ENCODE data around the gene CCBE1. TPM values are rescaled to one million over a fixed set of nuclear protein-coding genes. Genes with fewer than 3 reads are reported as not detected.
A peak's percentile ranks its signal among the peaks of the same experiment; 100 is the strongest.

CCBE1 gene
- polyA plus RNA-seq, 1 donor from 2014 or later: not detected

DNA sequence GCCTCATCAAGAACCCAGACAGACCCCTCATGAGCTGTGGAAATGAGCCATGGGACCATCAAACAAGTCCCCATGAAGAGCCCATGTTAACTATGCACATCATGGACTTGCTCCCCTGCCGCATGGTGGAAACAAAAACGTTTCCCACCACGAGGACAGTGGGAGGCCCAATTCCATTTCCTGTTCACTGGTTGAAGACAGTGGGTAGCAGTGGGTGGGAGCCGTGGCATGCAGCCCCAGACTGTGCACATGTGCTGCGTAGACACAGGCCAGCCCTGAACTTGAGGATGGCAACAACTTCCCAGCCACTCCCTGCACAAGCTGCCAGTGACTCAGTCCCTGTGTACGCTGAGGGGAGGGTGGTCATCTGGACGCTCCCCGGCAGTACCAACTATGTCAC, 229.7 kb downstream of the CCBE1 start:
- peaks cover 0 to 3% (median 0%) of the 10 kb centered on the region in 3 donors for H3K4me1 Mint-ChIP-seq
- no peaks in the 10 kb centered on the region for H3K9me3 Mint-ChIP-seq
- H3K27ac Mint-ChIP-seq: no peak overlapping the region
- H3K27me3 Mint-ChIP-seq: peaks cover 7% of the 10 kb centered on the region
- no peaks in the 10 kb centered on the region for H3K36me3 Mint-ChIP-seq
- H3K4me3 Mint-ChIP-seq: no peak overlapping the region

- Mint-ChIP-seq H3K4me1 (peaks cover 0 to 3% (median 0%) of the 10 kb centered on the region in 3 donors), H3K27me3 (peaks cover 4% of the 10 kb centered on the region), H3K9me3 (no peaks in the 10 kb centered on the region), H3K27ac (no peak overlapping the region), H3K4me3 (no peak overlapping the region), H3K36me3 (no peaks in the 10 kb centered on the region)
These were observed 230.2 kb downstream of the CCBE1 start for GRCh38 chr18:59466980-59467379.

DNA sequence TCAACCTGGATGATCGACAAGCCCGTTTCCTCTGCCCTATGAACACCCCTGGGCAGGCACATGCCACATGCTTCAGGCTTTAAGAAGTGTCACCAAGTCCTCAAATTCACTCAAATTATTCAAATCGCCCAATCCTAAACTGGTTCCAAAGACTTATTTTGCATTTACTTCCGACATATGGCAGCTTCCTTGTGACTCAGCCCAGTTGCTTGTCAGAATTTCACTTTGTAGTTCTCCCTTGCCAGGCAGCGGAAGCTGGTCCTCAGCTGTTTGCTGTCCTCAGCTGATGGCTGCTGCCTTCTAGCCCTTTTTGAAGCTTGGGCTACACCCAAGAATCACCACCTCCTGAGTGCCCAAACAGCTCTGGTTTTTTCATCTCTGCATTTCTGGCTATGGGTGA, 232.7 kb downstream of the CCBE1 start:
- Mint-ChIP-seq H3K27me3 (peaks cover 4% of the 10 kb centered on the region), H3K4me3 (no peak overlapping the region), H3K9me3 (no peaks in the 10 kb centered on the region), H3K36me3 (no peaks in the 10 kb centered on the region), H3K4me1 (peaks cover 0 to 1% (median 0%) of the 10 kb centered on the region in 3 donors), H3K27ac (no peak overlapping the region)

DNA sequence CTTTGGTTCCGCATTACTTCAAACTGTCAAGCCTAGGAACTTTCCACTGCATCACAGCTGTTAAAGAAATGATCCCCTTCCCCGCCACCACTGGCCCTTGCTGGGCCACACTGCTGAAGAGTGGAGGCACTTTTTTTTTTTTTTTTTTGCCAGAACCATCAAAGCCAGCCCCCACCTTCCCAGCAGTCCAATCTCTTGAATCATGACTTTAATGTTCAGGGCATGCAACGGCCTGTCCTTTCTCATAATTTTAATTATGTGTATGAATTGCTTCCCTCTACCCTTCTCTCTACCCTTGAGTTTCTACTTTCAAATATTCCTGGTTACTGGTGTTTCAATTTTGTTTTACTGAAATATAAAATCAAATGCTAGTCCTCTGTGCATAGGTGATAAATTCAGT, 236.1 kb downstream of the CCBE1 start:
- no peaks in the 10 kb centered on the region for H3K9me3 Mint-ChIP-seq
- no peak overlapping the region for H3K27ac Mint-ChIP-seq
- H3K36me3 Mint-ChIP-seq: no peaks in the 10 kb centered on the region
- peaks cover 0 to 1% (median 0%) of the 10 kb centered on the region in 3 donors for H3K4me1 Mint-ChIP-seq
- peaks cover 7% of the 10 kb centered on the region for H3K27me3 Mint-ChIP-seq
- no peak overlapping the region for H3K4me3 Mint-ChIP-seq

DNA sequence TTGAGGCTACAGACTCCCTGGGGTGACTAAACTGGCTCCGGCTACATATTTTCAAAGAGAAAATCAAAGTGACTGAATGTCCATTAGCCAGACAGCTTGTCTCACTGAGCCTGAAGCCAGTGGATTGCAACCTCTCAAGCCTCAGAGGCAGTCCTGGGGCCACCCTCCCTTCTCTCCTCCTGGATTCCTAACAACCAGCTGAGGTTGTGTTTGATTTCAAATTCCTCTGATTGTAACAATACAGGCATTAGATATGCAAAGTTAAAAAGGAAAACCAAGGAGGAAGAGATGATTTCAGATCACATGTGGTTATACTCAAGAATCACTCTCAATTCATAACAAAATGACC, 237.2 kb downstream of the CCBE1 start:
- Mint-ChIP-seq H3K27ac (no peak overlapping the region), H3K4me1 (no peaks in the 10 kb centered on the region), H3K4me3 (no peak overlapping the region), H3K9me3 (no peaks in the 10 kb centered on the region), H3K36me3 (no peaks in the 10 kb centered on the region), H3K27me3 (peaks cover 4% of the 10 kb centered on the region)

GRCh38 chr18:59459369-59460071, 237.7 kb downstream of the CCBE1 start:
- Mint-ChIP-seq H3K9me3 (no peaks in the 10 kb centered on the region), H3K27ac (no peak overlapping the region), H3K36me3 (no peaks in the 10 kb centered on the region), H3K4me1 (no peaks in the 10 kb centered on the region), H3K4me3 (no peak overlapping the region), H3K27me3 (peaks cover 4% of the 10 kb centered on the region)

DNA sequence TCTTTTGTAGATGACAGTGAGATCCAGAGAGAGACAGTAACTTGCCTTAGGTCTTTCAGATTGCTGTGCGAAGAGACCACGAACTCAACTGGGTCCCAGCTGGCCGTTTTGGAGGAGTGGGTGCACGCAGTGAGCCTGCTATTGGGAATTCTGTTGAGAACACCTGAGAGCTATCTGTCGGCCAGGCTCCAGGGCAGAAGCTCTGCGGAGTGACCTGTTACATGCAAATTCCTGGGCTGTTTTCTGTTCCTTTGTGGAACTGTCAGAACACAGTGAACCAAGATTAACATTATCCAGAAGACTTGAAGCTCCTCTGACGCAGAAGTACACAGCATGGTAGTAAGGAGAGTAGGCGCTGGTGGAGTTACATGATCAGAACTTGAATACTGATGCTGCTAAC, 238.6 kb downstream of the CCBE1 start:
- no peak overlapping the region for H3K27ac Mint-ChIP-seq
- H3K9me3 Mint-ChIP-seq: no peaks in the 10 kb centered on the region
- H3K27me3 Mint-ChIP-seq: peaks cover 4% of the 10 kb centered on the region
- H3K36me3 Mint-ChIP-seq: no peaks in the 10 kb centered on the region
- H3K4me1 Mint-ChIP-seq: no peaks in the 10 kb centered on the region
- no peak overlapping the region for H3K4me3 Mint-ChIP-seq

DNA sequence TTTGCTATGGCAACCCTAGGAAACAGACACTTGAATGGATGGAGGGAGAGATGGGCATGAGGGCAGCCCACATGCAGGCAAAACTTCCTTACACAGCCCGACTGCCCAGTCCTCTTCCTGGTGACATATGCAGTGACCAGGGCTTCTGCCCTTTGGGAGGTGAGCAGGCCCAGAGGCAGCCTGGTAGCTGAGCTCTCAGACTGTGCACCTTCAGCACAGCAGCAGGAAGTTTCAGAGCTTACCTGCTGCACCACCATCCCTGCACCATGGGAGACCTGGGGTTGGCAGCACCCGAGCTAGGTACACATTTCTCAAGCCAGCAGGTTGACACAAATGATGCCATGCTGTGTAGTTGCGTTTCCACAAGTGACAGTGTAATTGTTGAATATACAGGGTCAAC, 240.6 kb downstream of the CCBE1 start:
- Mint-ChIP-seq H3K36me3 (no peaks in the 10 kb centered on the region), H3K9me3 (no peaks in the 10 kb centered on the region)

DNA sequence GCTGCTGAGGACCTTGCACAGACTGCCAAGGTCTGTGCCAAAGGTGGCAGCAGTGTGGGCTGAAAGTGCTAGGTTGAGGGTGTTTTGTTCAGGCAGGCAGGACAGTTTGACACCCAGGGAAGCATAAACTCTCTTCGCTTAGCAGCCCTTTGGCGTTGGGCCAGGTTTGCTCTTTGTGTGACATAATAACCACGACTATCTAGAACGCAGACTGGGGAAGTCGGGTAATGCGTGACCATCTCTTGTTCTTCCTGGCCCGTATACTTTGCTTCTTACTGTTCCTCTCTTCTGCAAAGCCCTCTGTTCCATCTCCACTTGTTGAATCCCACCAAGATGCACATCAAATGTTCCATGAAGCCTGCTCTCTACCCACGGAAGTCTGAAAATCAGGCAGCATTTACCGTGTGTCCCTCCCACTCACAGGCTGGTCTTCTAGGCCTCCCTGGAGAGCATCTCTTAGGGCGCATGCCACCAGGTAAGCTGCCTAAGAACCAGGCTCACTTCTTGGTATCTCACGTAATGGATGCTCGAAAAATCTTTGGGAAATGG, 241.4 kb downstream of the CCBE1 start:
- H3K4me3 Mint-ChIP-seq: no peak overlapping the region
- H3K9me3 Mint-ChIP-seq: no peaks in the 10 kb centered on the region
- H3K36me3 Mint-ChIP-seq: no peaks in the 10 kb centered on the region
- no peaks in the 10 kb centered on the region for H3K4me1 Mint-ChIP-seq
- peak overlapping the region in 1 of 3 donors; percentile 21 for H3K27ac Mint-ChIP-seq
- peaks cover 4% of the 10 kb centered on the region for H3K27me3 Mint-ChIP-seq

More for the DNA sequence above, 240.6 kb downstream of the CCBE1 start:
- Mint-ChIP-seq H3K27ac (no peak overlapping the region), H3K4me1 (no peaks in the 10 kb centered on the region), H3K4me3 (no peak overlapping the region), H3K27me3 (peaks cover 4% of the 10 kb centered on the region)

GRCh38 chr18:59454909-59455727, 242.1 kb downstream of the CCBE1 start:
- no peak overlapping the region for H3K4me3 Mint-ChIP-seq
- no peaks in the 10 kb centered on the region for H3K4me1 Mint-ChIP-seq
- H3K27ac Mint-ChIP-seq: no peak overlapping the region
- H3K36me3 Mint-ChIP-seq: no peaks in the 10 kb centered on the region
- H3K27me3 Mint-ChIP-seq: peaks cover 4% of the 10 kb centered on the region
- H3K9me3 Mint-ChIP-seq: no peaks in the 10 kb centered on the region

DNA sequence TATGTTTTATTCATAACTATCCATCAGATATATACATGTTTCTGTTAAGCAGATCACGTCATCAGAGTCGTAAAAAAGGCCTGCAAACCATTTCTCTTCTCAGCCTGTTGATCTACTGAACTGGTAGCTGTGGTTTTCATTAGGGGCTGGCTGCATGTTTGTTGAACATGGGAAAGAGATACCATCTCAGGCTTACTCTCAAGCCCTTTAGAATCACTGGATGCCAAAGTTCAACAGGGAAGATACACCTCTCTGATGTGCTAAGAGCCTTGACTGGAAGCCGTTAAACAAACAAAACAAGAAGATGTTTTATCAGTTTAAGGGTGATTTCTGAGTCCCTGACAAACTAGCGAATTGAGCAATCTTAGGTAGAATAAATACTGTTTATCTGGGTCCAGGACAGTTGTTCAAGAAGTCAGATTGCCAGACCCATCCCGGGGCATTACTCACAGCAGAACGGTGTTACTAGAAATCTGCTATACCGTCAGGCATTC, 243.7 kb downstream of the CCBE1 start:
- Mint-ChIP-seq H3K9me3 (no peaks in the 10 kb centered on the region), H3K36me3 (no peaks in the 10 kb centered on the region), H3K4me1 (no peaks in the 10 kb centered on the region), H3K4me3 (no peak overlapping the region), H3K27ac (no peak overlapping the region), H3K27me3 (peaks cover 4% of the 10 kb centered on the region)

DNA sequence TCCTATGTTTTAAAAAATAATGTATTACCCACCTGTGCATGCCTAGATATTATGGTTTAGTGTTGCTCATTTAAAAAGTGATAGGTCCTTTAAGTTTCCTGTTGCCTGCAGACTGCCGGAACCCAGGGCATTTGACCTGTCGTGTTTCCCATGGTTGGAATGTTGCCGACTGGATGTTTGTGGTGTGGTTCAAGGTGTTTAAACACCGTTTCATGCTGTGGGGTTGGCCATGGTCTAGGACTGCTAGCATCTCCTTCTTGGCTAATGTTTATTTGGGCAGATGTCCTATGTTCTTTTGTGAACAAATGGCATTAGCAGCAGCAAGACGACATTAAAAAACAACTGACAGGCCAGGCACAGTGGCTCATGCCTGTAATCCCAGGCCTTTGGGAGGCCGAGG, 245.3 kb downstream of the CCBE1 start:
- Mint-ChIP-seq H3K4me1 (no peaks in the 10 kb centered on the region), H3K36me3 (no peaks in the 10 kb centered on the region), H3K27ac (no peak overlapping the region), H3K27me3 (no peaks in the 10 kb centered on the region), H3K9me3 (no peaks in the 10 kb centered on the region), H3K4me3 (no peak overlapping the region)

GRCh38 chr18:59451073-59451472, 246.2 kb downstream of the CCBE1 start:
- Mint-ChIP-seq H3K4me3 (no peak overlapping the region), H3K9me3 (no peaks in the 10 kb centered on the region), H3K36me3 (no peaks in the 10 kb centered on the region), H3K27me3 (no peaks in the 10 kb centered on the region), H3K4me1 (no peaks in the 10 kb centered on the region), H3K27ac (no peak overlapping the region)

- no peaks in the 10 kb centered on the region for H3K36me3 Mint-ChIP-seq
- H3K27ac Mint-ChIP-seq: no peak overlapping the region
- no peaks in the 10 kb centered on the region for H3K27me3 Mint-ChIP-seq
- H3K4me3 Mint-ChIP-seq: no peak overlapping the region
- H3K9me3 Mint-ChIP-seq: no peaks in the 10 kb centered on the region
- H3K4me1 Mint-ChIP-seq: no peaks in the 10 kb centered on the region
These were observed 248.7 kb downstream of the CCBE1 start for GRCh38 chr18:59448546-59448945.

- no peaks in the 10 kb centered on the region for H3K36me3 Mint-ChIP-seq
- H3K4me3 Mint-ChIP-seq: no peak overlapping the region
- no peaks in the 10 kb centered on the region for H3K4me1 Mint-ChIP-seq
- H3K27ac Mint-ChIP-seq: no peak overlapping the region
- H3K9me3 Mint-ChIP-seq: peaks cover 0 to 8% (median 6%) of the 10 kb centered on the region in 3 donors
- no peaks in the 10 kb centered on the region for H3K27me3 Mint-ChIP-seq
These were observed 251.2 kb downstream of the CCBE1 start for GRCh38 chr18:59446012-59446411.
